ENCODE results near the gene NOTCH3.

Gene NOTCH3

DNA sequence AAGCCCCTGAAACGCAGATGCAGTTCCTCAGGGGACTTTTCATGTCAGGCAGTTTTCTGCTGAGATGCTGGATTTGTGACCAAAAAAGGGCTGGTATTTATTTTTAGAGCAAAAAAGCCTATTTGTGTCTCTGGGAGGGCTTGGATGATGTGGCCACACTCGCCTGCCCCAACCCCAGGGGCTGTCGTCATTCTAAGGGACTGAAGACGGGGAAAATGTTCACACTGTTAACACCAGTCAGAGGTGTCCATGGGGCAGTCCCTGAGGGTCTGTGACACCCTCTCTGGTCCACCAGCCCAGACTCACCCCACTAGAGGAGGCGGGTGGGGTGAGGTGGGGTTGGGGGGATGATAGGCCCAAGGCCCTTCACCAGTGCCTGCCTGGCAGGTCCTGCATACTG, 47.3 kb upstream of the NOTCH3 start:
- Histone ChIP-seq H3K27me3 (replicated peaks; ENCODE audit: control insufficient read depth, insufficient read depth, low read length) (no peaks in the 10 kb centered on the region), H3K36me3 (ENCODE audit: control insufficient read depth, insufficient read depth, low read length) (peaks cover 55% of the 10 kb centered on the region), H3K4me3 (replicated peaks; ENCODE audit: low read depth, low read length) (no peak overlapping the region)
- TF ChIP-seq, protein P1, sequence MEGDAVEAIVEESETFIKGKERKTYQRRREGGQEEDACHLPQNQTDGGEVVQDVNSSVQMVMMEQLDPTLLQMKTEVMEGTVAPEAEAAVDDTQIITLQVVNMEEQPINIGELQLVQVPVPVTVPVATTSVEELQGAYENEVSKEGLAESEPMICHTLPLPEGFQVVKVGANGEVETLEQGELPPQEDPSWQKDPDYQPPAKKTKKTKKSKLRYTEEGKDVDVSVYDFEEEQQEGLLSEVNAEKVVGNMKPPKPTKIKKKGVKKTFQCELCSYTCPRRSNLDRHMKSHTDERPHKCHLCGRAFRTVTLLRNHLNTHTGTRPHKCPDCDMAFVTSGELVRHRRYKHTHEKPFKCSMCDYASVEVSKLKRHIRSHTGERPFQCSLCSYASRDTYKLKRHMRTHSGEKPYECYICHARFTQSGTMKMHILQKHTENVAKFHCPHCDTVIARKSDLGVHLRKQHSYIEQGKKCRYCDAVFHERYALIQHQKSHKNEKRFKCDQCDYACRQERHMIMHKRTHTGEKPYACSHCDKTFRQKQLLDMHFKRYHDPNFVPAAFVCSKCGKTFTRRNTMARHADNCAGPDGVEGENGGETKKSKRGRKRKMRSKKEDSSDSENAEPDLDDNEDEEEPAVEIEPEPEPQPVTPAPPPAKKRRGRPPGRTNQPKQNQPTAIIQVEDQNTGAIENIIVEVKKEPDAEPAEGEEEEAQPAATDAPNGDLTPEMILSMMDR (IDR thresholded peaks at IDR 0.05; ENCODE audit: insufficient read depth, low read length, poor library complexity, severe bottlenecking): no peak
- DNase-seq (ENCODE audit: extremely low read depth, insufficient read length): no peak

DNA sequence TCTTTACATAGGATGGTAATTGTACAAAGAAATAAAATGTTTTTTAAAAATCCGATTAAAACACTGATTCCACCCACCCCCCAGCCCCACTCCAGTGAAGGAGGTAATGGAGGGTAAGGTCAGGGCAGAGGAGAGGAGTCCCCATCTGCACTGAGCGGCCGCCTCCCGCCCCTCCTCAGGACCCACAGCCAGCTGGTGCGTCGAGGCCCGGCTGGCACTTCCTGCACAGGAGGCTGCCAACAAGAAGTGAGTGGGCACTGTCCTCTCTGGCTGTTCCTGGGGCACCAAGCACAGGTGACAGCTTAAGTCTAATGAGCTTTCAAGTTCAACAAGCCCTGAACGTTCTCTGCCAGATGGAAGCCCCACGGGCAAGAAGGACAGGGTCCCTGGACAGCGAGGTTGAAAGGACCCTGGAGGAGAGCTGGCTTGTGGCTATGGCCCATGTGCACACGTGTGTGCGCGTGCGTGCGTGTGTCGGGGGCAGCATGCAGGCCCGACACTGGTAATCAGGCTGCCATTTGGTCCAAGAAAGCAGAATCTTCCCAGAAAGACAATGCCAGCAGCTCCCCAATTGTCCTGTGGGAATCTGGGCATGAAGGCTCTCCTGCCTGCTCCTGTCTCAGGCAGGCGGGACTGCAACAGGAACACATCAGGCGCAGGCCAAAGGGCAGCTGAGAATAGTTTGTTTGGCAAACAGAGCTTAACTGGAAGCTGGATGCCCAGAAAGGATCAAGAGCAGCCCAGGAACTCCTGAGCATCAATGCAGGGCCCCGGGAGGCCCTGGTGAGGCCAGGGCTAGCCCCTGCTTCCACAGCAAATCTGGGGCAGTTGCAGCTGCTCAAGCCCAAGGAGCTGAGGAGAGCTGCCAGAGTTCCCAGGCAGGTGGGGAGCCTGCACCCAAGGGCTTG, 46.6 kb upstream of the NOTCH3 start:
- H3K4me3 ChIP-seq (replicated peaks; ENCODE audit: low read depth, low read length): no peak overlapping the region
- TF ChIP-seq, protein P1 (IDR thresholded peaks at IDR 0.05; ENCODE audit: insufficient read depth, low read length, poor library complexity, severe bottlenecking): no peak
- H3K27me3 ChIP-seq (replicated peaks; ENCODE audit: control insufficient read depth, insufficient read depth, low read length): no peaks in the 10 kb centered on the region
- peaks cover 52% of the 10 kb centered on the region for H3K36me3 ChIP-seq (ENCODE audit: control insufficient read depth, insufficient read depth, low read length)
- no peak for DNase-seq (ENCODE audit: extremely low read depth, insufficient read length)

DNA sequence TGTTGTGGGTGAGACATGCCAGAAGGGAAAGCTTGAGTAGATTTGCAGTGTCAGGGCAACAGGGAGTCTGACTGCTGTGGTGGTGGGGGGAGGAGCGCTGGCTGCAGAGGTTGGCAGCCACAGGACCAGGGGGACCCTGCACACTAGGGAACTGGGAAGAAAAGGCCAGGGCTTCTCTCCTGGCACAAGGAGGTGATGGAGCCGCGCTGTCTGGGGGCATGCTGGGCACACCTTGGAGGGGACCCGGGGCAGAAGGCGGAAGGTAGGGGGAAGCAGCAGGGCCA, 45.3 kb upstream of the NOTCH3 start:
- Histone ChIP-seq H3K27me3 (replicated peaks; ENCODE audit: control insufficient read depth, insufficient read depth, low read length) (no peaks in the 10 kb centered on the region), H3K4me3 (replicated peaks; ENCODE audit: low read depth, low read length) (no peak overlapping the region), H3K36me3 (ENCODE audit: control insufficient read depth, insufficient read depth, low read length) (peaks cover 53% of the 10 kb centered on the region)
- DNase-seq (ENCODE audit: extremely low read depth, insufficient read length): no peak
- TF ChIP-seq, protein P1 (IDR thresholded peaks at IDR 0.05; ENCODE audit: insufficient read depth, low read length, poor library complexity, severe bottlenecking): no peak

DNA sequence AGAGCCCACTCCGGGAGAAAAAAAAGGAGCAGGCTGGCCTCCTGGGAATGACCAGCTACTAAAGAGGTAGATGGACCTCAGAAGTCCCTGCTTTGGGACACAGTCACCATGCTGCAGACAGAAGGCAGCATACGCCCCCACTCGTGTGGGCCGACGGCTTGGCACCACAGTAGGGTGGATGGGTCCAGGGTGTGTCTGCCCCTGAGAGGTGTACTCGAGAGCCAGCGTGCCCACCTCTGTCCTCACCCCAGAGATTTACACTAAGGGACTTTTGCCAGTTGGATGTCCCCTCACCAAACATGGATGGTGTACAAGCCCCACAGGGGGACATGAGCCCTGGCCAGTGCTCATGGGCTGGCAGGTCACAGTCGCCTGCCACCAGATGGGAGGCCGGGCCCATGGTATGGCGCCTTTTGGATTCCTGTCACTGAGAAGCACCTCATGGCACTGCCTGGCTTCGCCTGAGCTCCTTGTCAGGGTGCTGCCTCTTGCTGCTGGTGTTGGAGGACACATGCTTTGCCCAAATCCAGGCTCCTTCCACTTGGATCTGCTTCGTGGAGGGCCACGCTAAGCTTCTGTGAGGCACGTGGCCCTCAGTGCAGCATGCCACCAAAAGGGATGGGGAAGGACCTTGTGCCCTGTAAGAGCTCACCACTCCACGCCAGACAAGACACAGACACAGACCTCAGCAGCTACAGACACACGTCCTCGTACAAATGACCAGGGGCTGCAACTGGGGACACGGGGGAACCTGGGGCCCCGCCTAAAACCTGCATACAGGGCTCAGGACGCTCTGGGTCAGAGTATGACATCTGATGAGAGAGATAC, 44.8 kb upstream of the NOTCH3 start:
- TF ChIP-seq, protein P1 (IDR thresholded peaks at IDR 0.05; ENCODE audit: insufficient read depth, low read length, poor library complexity, severe bottlenecking): no peak
- Histone ChIP-seq H3K4me3 (replicated peaks; ENCODE audit: low read depth, low read length) (no peak overlapping the region), H3K36me3 (ENCODE audit: control insufficient read depth, insufficient read depth, low read length) (peaks cover 56% of the 10 kb centered on the region), H3K27me3 (replicated peaks; ENCODE audit: control insufficient read depth, insufficient read depth, low read length) (no peaks in the 10 kb centered on the region)
- DNase-seq (ENCODE audit: extremely low read depth, insufficient read length): no peak

DNA sequence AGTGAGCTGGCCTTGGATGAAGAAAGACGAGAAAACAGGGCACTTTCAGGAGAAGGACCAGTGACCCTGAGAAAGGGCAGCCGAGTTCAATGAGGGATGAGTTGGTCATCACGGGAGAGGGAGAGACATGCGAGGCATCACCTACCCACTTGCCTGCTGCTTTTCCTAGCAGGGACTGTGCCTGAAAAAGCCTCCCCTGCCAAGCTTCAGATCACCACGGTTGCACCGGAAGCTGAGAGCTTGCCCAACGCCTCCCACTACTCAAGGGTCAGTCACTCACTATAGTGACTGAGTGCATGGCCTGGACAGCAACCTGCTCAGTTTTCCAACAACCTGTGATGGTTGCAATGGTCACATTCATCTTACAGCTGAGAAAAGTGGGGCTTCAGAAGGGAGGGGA, 44.0 kb upstream of the NOTCH3 start:
- TF ChIP-seq, protein P1 (IDR thresholded peaks at IDR 0.05; ENCODE audit: insufficient read depth, low read length, poor library complexity, severe bottlenecking): no peak
- no peak for DNase-seq (ENCODE audit: extremely low read depth, insufficient read length)
- Histone ChIP-seq H3K4me3 (replicated peaks; ENCODE audit: low read depth, low read length) (no peak overlapping the region), H3K36me3 (ENCODE audit: control insufficient read depth, insufficient read depth, low read length) (peaks cover 63% of the 10 kb centered on the region), H3K27me3 (replicated peaks; ENCODE audit: control insufficient read depth, insufficient read depth, low read length) (no peaks in the 10 kb centered on the region)

Measured in GM06990 (cell line).